GM19372 (cell line): ENCODE results near the gene C3orf18.

ENCODE experiments used
- ATAC-seq: cut with Tn5 transposase; IDR thresholded peaks from one replicate; pipeline ENCODE4 v1.9.1; 2021; ENCODE audit warnings: mild to moderate bottlenecking, low read depth, moderate library complexity; ENCODE audit not compliant: unreplicated experiment

Gene C3orf18

GRCh38 chr3:50552598-50552997 lies 14.9 kb downstream of the C3orf18 start:
- ATAC-seq: no peak

GRCh38 chr3:50551681-50552435 lies 15.7 kb downstream of the C3orf18 start:
- ATAC-seq: no peak

DNA sequence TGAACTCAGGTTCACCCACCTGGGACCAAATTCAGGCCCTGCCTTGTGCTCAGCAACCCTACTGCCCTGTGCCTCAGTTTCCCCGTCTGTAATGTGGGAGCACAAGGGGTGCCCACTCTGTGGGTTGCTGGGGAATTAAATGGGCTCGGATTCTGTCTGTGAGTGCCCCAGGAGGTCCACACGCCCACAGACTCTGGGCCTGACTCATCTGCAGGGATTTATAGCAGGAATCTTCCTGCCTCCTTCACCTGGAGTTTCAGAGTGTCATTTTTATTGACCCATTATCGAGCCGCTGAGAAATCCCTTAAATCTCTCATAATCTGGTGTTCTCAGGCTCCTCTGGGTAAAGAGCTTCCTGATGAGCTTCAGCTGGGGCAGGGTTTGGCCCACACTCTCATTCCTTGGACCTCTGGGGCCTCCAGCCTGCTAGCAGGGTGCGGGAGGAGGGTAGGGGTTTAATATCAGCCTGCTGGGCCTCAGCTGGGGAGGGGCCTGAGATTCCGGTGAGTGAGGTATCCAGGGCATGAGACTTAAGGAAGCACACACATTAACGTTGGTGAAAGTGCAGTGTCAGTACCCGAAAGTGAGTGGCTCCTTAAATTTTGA lies 16.4 kb downstream of the C3orf18 start:
- ATAC-seq: no peak

DNA sequence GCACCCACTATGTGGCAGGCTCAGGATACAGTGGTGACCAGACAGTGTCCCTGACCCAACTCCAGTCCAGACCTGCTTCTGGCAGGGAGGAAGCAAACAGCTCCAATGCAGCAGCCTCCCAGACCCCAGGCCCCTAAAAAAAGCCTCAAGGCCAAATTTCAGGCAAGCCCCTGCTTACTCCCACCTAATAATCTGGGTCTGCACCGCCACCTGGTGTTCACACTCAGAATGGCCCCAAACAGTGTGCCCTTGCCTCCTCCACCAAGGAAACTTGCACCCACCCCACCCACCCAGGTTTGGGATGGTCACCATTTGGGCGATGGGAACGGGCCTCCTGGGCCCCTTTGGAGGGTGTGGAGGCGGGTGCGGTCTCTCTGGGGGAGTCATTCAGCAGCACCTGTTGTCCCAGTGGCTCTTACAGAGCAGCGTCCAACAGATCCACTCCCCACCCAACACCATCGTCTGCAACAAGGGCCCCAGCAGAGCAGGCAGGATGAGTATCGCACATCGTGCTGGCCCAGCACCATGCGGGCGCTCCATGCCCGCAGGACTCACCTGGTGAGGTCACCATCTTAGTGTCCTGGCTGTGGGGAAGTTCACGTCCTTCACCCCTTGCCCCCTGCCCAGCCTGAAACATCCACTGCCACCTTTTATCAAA lies 17.3 kb downstream of the C3orf18 start:
- no peak for ATAC-seq

- no peak for ATAC-seq
Measured at GRCh38 chr3:50549226-50549625, 18.3 kb downstream of the C3orf18 start.

- ATAC-seq: no peak
Measured at GRCh38 chr3:50545781-50546180, 21.8 kb downstream of the C3orf18 start.

GRCh38 chr3:50542177-50543034 lies 25.1 kb downstream of the C3orf18 start:
- no peak for ATAC-seq

DNA sequence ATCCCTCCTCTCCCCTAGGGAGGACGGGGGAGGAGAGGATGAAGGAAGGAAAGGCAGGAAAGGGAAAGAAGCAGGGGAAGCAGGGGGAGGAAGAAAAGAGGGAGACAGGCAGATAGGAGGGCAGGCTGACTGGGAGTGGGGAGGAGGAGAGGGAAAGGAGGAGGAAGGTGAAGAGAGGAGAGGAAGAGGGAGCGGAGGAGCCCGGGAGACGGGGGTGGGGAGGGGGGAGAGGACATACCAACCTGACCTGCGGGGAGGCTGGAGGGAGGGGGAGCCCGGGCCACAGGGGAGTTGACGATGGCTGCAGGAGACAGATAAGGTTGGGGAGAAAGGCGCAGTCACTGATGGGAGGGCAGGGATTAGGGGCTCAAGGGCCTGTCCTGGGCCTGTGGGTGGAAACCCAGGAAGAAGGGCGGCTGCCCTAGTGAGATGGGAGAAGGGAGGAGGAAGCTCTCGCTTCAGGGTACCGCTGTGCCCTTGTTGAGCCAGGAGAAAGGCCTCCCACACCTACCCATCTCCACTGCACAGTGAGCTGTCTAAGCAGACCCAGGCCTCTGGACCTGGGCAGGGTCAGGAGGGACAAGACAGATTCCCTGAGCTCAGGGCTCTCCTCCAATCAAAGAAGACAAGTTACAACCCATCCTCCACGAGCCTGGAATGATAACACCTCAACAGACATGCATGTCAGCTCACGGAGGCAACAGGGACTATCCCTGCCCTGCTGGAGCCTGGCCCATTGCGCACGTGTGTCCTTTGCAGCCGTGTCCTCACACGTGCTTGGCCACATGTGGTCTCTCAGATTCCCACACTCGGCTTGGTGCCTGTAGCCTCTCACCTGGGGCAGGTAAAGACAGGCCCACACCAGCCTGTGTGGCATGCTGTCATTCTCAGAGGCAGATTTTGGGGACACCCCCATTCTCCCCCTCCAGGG lies 27.9 kb downstream of the C3orf18 start:
- no peak for ATAC-seq

GRCh38 chr3:50537421-50538129 lies 30.0 kb downstream of the C3orf18 start:
- ATAC-seq: no peak

GRCh38 chr3:50536471-50537180 lies 30.9 kb downstream of the C3orf18 start:
- no peak for ATAC-seq

- ATAC-seq: no peak
Measured at GRCh38 chr3:50534681-50535330, 32.7 kb downstream of the C3orf18 start.

DNA sequence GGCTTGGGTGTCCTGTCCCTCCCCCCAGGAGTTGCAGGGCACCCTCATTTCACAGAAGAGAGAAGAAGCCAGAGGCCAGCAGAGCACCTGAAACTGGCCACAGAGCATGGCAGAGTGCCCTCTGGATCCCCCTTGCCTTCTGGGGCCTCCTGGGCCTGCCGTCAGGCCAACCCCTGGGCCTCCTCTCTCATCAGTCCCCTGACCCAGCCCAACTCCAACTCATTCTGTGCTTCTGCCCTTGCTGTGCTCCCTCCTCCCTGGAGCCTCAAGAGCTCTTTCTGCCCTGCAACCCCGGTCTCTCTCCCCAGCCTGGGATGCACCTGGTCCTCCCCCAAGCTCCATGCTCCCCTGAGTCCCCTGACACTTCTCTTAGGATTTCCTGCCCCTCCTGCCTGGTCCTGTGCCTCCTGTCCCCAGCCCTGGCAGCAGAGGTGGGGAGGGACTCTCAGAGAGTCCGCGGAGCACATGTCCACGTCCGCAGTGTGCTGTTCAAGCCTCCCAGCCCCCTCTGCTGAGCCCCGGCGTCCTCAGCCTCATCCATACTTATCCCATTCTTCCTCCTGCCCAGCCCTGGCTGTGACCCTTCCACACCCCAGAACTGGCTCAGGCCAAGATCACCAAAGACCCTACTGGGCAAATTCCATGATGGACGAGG lies 33.6 kb downstream of the C3orf18 start:
- no peak for ATAC-seq

- ATAC-seq: no peak
Measured at GRCh38 chr3:50533316-50533715, 34.2 kb downstream of the C3orf18 start.

DNA sequence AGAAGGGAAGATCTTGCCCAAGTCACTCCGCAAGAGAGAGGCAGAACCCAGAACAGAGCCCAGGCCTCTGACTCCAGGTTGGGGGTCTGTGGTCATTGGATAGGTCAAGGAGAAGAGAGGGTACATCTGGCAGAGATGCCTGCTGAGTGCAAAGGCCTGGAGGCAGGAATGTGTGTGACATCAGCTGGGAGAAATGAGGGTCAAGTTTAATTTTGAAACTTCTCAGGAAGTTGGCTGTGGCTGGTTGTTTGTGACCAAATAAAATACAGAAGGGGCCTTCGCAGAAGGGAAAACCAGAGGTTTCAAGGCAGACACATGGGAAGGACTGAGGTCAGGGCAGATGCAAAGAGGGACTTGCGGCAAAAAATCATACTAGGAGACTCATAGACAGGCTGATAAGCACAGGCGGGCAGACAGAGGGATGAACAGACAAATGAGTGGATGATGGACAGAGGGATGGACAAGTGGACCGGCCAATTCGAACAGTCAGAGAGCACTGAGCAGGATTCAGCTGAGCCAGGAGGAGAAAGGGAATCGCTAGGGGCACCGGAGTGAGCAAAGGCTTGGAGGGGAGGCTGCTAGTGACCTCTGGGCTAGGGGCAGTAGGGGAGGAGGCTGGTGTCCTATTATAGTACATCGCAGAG lies 35.4 kb downstream of the C3orf18 start:
- ATAC-seq: no peak

GRCh38 chr3:50531201-50531600 lies 36.3 kb downstream of the C3orf18 start:
- no peak for ATAC-seq

DNA sequence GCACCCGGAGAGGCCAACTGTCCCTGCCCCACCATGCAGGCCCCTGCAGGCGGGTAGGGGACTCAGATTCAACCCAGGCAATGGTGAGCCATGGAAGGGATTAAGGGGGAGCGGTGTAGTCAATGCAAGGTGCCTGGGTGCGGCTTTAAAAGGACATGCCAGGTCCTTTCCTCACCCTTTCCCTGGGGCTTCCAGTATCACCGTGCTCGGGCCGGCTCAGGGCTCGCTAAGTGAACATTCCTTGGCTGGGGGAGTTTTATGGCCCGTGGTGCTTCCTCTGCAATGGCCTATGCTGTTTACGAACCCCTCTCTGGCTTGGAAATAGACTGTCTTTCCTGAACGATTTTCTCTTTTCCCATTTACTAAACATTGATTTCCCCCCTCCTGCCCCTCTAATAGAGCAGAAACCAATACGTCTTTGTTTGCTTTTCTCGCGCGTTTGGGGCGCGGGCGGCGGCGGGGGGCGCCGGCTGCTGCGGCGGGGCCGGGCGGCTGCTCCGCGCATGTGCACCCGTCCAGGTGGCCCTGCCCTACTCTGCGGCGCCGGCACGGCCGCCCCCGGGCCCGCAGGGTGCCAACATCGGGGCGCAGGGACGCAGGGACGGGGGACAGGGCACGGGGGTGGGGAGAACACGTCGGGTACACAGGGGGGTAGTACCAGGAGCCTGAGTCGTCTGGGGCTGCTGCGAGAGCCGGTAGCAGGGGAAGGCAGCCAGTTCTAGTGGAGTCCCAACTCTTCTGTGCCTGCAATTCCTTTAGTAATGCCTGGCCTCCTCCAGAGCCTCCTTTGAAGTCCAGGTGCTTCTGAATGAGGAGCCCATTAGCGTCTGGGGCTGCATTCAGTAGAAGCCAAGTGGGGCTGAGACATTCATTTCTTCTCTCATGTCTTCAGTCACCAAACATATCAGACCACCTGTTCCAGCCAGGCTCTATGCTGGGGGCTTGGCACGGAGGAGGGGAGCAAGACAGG lies 37.3 kb downstream of the C3orf18 start:
- ATAC-seq: no peak
